B cell (primary cell): ENCODE measurements around the gene GABRR2.

Experiments
- CTCF ChIP-seq: fragments of 200-600 bp; IDR thresholded peaks from one replicate; pipeline ENCODE4 v1.8.0; 2022; ENCODE audit warnings: antibody characterized with exemption, mild to moderate bottlenecking
- EZH2 ChIP-seq: IDR thresholded peaks from 2 replicates; pipeline ENCODE4 v1.6.1; 2012; ENCODE audit warnings: borderline replicate concordance, low read depth, mild to moderate bottlenecking, moderate library complexity, low read length; ENCODE audit not compliant: insufficient read depth, poor library complexity, severe bottlenecking

- TF ChIP-seq CTCF (no peak), EZH2 (no peak)
These were observed 5.0 kb upstream of the GABRR2 start for GRCh38 chr6:89320012-89320559.
